GM19240 (cell line): ENCODE results near the gene FMNL1.
A peak's percentile ranks its signal among the peaks of the same experiment; 100 is the strongest.
"Not testable (repeated sequence)": the region's sequence is repeated elsewhere in the genome, so short reads cannot be mapped to it uniquely, and the experiment has no call there.

Experiments used
- DNase-seq: peaks from one replicate; pipeline ENCODE4 v3.0.0; 2011; ENCODE audit warnings: low spot score; ENCODE audit not compliant: insufficient read length

The FMNL1 gene

DNA sequence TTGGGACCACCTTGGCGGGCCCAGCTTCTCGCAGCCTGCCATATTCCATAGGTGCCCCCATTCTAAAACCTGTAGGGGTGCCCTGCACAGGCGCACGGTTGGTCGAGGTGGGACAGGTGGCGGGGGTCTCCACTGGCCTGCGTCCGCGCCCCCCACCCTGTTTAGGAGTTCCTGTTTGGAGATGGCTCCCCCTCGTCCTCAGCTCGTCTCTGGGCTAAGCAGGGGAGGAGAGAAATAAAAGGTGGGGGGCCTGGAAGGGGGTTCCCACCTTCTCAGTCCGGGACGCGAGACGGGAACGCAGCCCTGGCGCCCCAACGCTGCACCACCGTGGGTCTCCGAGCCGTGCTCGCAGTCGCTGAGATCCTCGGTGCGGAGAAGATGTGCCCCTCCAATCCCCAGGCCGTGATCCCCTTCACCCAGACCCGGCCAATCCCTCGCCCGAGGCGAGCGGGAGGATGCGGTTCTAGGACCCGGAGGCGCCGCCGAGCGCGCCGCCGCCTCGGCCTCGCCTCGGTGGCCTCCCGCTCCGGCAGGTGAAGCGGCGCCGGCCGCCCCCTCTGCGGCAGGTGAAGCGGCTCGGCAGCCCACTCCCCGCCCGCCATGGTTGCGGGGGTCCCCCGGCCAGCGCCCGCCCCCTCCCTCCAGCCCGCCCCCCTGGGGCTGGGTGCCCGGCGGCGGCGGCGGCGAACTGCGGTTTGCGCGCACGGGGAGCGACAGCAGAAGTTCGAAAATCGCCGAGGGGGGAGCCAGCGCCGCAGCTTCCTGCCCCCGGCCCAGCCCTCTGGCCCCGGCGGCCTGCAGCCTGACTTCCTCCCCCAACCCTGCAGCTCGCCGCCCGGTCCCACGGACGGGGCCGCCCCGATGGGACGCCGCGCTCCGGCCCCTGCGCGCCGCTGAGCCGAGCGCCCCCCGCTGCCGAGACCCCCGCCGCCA lies at the start of gene FMNL1:
TSS of gene FMNL1 (plus strand) at position 805 of the 933 bp plus-strand sequence. CDS start 240 bp downstream, outside the sequence.
- DNase-seq: no peak

- DNase-seq: no peak
These were observed 49.5 kb upstream of the FMNL1 start for GRCh38 chr17:45172232-45172540.

GRCh38 chr17:45172541-45173286 lies 49.0 kb upstream of the FMNL1 start:
- DNase-seq: no peak

DNA sequence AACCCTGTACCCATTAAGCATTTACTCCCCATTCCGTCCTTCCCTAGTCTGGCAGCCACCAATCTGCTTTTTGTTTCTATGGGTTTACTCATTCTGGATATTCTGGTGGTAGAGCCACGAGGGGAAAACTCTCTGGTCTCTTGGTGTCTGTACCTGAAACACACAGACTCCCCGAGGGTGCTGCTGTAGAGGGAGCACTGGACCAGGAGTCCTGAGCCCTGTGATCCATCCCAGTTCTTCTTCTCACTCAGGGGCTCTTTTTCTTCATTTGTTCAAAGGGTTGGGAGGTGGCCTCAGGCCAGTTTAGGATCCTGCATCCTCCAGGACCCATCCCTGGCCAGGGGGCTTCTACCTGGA lies 45.9 kb upstream of the FMNL1 start:
- no peak for DNase-seq

- no peak for DNase-seq
These were observed 44.1 kb upstream of the FMNL1 start for GRCh38 chr17:45177563-45177962.

- DNase-seq: no peak
These were observed 37.5 kb upstream of the FMNL1 start for GRCh38 chr17:45184144-45184543.

DNA sequence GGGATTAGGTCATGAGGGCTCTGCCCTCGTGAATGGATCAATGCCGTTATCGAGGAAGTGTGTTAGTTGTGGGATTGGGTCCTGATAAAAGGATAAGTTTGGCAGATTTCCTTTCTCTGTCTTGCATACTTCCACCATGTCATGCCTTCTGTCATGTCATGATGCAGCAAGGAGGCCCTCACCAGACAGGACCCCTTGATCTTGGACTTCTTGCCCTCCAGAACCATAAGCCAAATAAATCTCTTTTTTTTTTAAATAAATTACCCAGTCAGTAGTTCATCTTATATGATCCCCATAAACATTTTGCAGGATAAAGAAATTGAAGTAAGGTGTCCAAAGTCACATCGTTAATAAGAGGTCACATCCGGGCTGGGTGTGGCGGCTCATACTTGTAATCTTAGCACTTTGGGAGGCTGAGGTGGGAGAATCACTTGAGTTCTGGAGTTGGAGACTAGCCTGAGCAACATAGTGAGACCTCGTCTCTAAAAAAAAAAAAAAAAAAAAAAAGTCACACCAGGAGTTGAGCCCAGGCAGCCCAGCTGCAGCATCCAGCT lies 34.8 kb upstream of the FMNL1 start:
- no peak for DNase-seq

- DNase-seq: no peak
These were observed 32.7 kb upstream of the FMNL1 start for GRCh38 chr17:45189009-45189408.

GRCh38 chr17:45190503-45191255 lies 31.0 kb upstream of the FMNL1 start:
- no peak for DNase-seq

- no peak for DNase-seq
These were observed 26.3 kb upstream of the FMNL1 start for GRCh38 chr17:45195424-45195823.

DNA sequence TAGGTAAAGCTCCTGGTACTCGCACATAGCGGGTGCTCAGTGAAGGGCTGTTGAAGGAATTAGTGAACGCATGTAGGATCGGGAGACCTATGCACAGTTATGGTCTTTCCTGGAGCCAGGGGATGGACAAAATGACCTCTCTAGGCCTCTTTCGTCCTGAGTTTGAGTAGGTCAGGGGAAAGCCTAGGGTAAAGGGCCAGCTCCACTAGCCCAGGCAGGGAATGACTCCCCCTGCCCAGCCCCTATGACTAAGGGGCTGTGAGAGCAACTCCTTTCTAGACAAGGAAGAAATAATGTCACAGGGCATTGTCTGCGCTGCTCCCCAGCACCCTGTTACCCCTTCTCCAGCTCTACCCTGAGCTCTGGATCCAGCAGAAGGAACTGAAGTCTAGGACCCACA lies 24.6 kb upstream of the FMNL1 start:
- no peak for DNase-seq

DNA sequence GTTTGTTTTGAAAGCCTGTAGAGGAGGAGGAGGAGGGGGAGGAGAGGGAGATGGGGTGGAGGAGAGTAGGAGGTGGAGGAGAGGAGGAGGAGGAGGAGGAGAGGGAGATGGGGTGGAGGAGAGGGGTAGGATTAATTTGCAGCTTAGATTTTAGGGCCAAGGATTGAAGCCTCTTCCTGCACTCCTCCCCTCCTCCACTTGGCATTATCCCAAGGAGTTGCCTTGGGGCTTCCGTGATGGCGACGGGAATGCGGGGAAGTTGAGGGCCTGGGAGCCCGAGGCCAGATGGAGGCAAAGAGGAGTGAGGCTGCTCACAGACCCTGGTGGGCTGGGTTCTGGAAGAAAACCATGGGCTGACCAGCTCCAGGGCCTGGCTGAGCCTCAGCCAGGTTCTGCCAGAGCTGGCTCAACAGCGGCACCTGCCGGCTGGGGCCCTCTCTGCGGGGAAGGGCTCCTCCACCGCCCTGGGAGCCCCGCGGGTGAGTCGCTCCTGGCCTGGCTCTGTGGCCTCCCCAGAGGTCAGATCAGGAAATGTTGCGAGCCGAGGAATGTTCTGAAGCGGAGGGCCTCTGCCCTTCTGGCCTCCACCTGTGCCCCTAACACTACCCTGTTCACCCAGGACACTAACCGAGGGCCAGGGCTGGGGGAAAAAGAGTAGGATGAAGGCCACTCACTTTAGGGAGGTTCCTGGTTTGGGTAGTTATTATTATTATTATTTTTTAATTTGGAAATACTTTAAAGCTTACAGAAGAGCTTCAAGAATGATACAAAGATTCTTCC lies 23.9 kb upstream of the FMNL1 start:
- peak; percentile 86 for DNase-seq

GRCh38 chr17:45200701-45201100 lies 21.0 kb upstream of the FMNL1 start:
- no peak for DNase-seq

DNA sequence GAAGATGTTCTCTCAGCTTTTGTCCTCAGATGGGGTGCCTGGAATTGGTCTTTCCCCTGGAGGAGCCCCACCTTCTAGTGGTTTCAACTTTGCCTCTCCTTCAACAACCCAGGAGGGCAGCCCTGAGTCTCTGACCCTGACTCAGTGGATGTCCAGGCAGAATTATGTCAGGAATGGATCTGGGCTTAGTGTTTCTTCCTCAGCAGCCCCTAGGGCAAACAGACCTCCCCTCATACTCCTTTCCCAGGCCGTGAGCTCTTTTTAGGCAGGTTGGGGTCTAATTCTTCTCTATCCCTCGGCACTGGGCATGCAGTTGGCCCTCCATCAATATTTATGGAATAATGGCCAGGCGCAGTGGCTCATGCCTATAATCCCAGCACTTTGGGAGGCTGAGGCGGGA lies 20.2 kb upstream of the FMNL1 start:
- DNase-seq: no peak

- DNase-seq: not testable (repeated sequence)
These were observed 19.8 kb upstream of the FMNL1 start for GRCh38 chr17:45201880-45202279.

- no peak for DNase-seq
These were observed 2.6 kb upstream of the FMNL1 start for GRCh38 chr17:45218895-45219661.

DNA sequence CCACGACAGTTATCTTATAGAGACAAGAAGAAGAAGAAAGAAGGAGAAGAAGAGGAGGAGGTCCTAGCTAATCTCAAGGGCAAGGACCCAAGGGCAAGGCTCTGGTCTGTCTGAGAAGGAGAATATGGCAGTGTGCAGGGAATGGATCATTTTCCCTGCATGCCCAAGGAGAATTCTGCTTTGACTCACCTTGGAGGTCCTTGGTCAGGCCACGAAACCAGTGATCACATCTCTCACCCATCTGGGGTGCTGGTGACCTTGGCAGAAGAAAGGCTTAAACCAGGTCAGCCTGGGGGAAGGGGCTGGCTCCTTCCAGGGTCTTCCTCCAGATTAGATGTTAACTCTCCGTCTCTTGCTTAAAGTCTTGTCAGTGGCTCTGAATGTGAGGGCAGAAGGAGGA lies 1.6 kb upstream of the FMNL1 start:
- no peak for DNase-seq

DNA sequence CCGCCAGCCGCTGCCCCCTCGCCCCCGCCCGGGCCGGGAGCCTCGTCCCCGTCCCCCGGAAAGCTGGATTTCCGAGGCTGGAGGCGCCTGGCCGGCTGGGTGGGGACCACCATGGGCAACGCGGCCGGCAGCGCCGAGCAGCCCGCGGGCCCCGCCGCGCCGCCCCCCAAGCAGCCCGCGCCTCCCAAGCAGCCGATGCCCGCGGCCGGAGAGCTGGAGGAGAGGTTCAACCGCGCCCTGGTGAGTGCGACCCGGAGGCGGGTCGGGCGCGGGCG lies 266 bp downstream of the FMNL1 start:
- DNase-seq: no peak

DNA sequence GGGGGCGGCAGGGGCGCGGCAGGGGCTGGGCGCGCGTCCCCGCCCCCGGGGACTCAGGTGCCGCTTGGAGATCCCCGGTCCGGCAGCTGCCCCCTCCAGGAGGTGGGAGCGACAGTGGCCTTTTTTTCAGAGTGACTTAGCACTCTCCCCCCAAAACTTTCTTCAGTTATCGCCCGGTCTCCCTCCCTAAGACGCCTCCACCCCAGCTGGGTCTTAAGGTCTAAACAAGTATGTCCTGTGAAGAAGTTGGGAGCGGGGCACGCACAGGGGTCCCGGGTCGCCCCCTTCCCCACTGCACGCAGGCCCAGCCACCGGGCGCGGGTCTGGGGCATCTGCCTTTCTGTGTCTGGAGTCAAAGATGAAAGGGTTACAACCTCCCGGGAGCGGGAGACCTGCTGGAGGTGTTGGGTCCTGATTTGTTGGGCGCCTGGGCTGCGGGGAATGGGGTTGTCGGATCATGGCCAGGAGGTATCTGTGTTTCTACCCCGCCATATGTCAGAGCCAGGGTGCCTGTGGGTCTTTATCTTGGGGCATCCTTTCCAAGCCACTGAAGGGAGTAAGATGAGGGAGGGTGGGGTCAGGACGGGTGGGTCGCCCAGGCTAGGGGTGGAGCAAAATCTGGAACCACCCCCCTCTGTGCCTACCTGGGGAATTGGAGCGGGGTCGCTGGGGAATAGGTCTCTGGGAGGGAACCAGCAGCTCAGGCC lies 757 bp downstream of the FMNL1 start:
- DNase-seq: no peak

DNA sequence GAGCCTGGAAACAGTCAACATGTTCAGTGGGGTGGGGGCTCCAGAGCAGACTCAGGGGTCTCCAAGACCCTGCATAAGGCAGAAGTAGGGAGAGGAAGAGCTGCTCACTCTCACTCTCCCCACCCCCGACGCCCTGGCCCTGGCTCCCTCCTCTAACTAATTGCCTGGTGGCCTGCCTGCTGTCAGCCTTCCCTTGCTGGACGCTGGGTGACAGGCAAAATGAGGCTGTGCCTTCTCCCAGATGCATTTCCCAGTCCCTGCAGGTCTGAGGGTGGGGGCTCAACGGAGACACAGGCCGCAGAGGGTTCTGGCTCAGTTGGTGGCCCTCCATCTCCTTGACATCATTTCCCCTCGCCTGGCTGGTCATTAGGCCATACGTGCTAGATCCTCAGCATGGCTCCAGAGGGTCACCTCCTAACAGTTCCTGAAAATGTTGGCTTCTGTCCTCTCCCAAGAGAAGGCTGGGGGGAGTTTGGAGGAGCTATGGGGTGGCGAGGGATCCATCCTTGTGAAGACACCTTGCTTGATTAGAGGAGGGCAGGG lies 1.4 kb downstream of the FMNL1 start:
- no peak for DNase-seq
